Peyer's patch (tissue), 4 donors: ENCODE measurements around the gene RACK1. TPM values are rescaled to one million over a fixed set of nuclear protein-coding genes. Genes with fewer than 3 reads are reported as not detected.
"Not testable (repeated sequence)": the region's sequence is repeated elsewhere in the genome, so short reads cannot be mapped to it uniquely, and the experiment has no call there.

Experiments
- DNase-seq, 3 donors: peaks; one replicate each; pipeline ENCODE4 v3.0.0-alpha.2; 2017 to 2019
- H3K27ac ChIP-seq, 4 donors: fragments of 200-600 bp; sonication (generic); one replicate each; pipeline ENCODE4 v1.5.1; 2016 to 2019
- H3K27me3 ChIP-seq, 2 donors: fragments of 200-600 bp; sonication (generic); one replicate each; pipeline ENCODE4 v1.5.1; 2019
- H3K36me3 ChIP-seq, 3 donors: fragments of 200-600 bp; sonication (generic); one replicate each; pipeline ENCODE4 v1.5.1; 2016 to 2019
- H3K4me1 ChIP-seq, 4 donors: fragments of 200-600 bp; sonication (generic); one replicate each; pipeline ENCODE4 v1.5.1; 2016 to 2019
- H3K4me3 ChIP-seq, 4 donors: fragments of 200-600 bp; sonication (generic); 1 replicate in 3 of 4; 2 replicates in 1 of 4; pipeline ENCODE4 v1.5.1; 2016 to 2019; ENCODE audit warnings: mild to moderate bottlenecking in 1 of 4
- H3K9me3 ChIP-seq, 4 donors: fragments of 200-600 bp; sonication (generic); one replicate each; pipeline ENCODE4 v1.5.1; 2016 to 2019; ENCODE audit warnings: mild to moderate bottlenecking in 1 of 4
- POLR2A ChIP-seq, 2 donors: fragments of 450-650 bp; IDR thresholded peaks; one replicate each; pipeline ENCODE4 v1.5.1; 2017; ENCODE audit warnings: antibody characterized with exemption in 2 of 2, mild to moderate bottlenecking in 2 of 2, moderate library complexity in 2 of 2
- total RNA-seq, 4 donors: library from RNA; depleted of rRNA; stranded (reverse); fragments of >200 nt; gene quantifications; one replicate each; pipeline ENCODE4 v1.1.0, GENCODE V29; 2016
- TF ChIP-seq, protein P1 (sequence below), 6 experiments: fragments of 450-650 bp in 4 of 6; fragments of 200-600 bp in 2 of 6; sonication (generic) in 1 of 6; IDR thresholded peaks; one replicate each; pipeline ENCODE4 v1.5.1; 2017 to 2019; ENCODE audit warnings: antibody characterized with exemption in 6 of 6, mild to moderate bottlenecking in 3 of 6, moderate library complexity in 1 of 6

RACK1 gene
- 1,000 to 10,000 TPM; 1,067 to 1,931 (median 1,321) TPM for total RNA-seq

DNA sequence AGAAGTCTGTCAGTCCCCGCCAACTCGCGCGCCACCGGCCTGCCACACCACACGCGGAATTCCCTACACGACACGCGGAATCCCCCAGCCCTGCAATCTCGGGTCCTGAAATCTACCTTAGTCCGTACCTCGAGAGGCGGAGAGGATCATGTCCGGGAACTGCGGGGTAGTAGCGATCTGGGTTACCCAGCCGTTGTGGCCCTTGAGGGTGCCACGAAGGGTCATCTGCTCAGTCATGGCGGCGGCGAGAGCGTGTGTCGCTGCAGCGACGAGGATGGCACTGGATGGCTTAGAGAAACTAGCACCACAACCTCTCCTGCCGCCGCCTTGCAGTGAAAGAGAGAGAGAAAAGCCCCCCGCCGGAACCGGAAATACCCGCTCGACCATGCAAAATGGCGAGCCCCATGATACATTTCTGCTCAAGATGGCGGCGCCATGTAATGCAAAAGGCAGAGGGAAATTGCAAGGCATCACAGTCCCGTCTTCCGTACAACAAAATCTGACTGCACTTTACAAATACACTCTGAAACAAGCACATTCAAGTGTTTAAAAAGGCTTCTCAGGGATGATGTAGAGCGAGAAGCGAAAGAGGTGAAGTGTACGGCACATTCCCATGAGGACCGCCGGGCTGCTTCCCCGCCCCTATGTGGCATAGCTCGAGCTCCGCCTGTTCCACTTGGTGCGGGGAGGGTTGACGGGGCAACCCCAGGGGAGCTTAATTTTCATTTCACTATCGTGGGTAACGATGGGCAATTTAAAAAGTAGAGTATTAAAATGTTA lies at the start of gene RACK1:
Gene RACK1, minus strand, starts transcription at position 343 of the 780 bp plus-strand sequence. Its CDS starts 106 bp downstream, at position 237.
- H3K9me3 ChIP-seq: no peaks in the 10 kb centered on the region
- peak within 1 kb of the TSS; percentile 66 to 80 (median 69) for H3K4me3 ChIP-seq
- peak; percentile 45 to 50 for TF ChIP-seq POLR2A (IDR thresholded peaks at IDR 0.05)
- TF ChIP-seq, protein P1, sequence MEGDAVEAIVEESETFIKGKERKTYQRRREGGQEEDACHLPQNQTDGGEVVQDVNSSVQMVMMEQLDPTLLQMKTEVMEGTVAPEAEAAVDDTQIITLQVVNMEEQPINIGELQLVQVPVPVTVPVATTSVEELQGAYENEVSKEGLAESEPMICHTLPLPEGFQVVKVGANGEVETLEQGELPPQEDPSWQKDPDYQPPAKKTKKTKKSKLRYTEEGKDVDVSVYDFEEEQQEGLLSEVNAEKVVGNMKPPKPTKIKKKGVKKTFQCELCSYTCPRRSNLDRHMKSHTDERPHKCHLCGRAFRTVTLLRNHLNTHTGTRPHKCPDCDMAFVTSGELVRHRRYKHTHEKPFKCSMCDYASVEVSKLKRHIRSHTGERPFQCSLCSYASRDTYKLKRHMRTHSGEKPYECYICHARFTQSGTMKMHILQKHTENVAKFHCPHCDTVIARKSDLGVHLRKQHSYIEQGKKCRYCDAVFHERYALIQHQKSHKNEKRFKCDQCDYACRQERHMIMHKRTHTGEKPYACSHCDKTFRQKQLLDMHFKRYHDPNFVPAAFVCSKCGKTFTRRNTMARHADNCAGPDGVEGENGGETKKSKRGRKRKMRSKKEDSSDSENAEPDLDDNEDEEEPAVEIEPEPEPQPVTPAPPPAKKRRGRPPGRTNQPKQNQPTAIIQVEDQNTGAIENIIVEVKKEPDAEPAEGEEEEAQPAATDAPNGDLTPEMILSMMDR (IDR thresholded peaks at IDR 0.05): no peak
- peaks cover 3 to 50% (median 23%) of the 10 kb centered on the region in 4 donors for H3K4me1 ChIP-seq
- H3K27ac ChIP-seq: peak within 1 kb of the TSS; percentile 90 to 97 (median 91)
- no peaks in the 10 kb centered on the region for H3K27me3 ChIP-seq
- peaks cover 0 to 35% (median 0%) of the 10 kb centered on the region in 3 donors for H3K36me3 ChIP-seq
- peak; percentile 88 to 94 (median 91) for DNase-seq

- not testable (repeated sequence) for H3K4me1 ChIP-seq, DNase-seq, H3K36me3 ChIP-seq, H3K27me3 ChIP-seq, H3K9me3 ChIP-seq, H3K4me3 ChIP-seq, H3K27ac ChIP-seq
Measured at GRCh38 chr5:181287331-181287730, 43.6 kb upstream of the RACK1 start.

- not testable (repeated sequence) for DNase-seq, H3K4me1 ChIP-seq, H3K27me3 ChIP-seq, H3K9me3 ChIP-seq, H3K36me3 ChIP-seq, H3K27ac ChIP-seq, H3K4me3 ChIP-seq
Measured at GRCh38 chr5:181285962-181286705, 42.4 kb upstream of the RACK1 start.

GRCh38 chr5:181283841-181284755 lies 40.4 kb upstream of the RACK1 start:
- H3K27me3 ChIP-seq, H3K27ac ChIP-seq, H3K4me3 ChIP-seq, H3K4me1 ChIP-seq, DNase-seq, H3K9me3 ChIP-seq, H3K36me3 ChIP-seq: not testable (repeated sequence)
- TF ChIP-seq, protein P1 (IDR thresholded peaks at IDR 0.05): peak in 2 of 6 experiments; percentile 6 to 8

DNA sequence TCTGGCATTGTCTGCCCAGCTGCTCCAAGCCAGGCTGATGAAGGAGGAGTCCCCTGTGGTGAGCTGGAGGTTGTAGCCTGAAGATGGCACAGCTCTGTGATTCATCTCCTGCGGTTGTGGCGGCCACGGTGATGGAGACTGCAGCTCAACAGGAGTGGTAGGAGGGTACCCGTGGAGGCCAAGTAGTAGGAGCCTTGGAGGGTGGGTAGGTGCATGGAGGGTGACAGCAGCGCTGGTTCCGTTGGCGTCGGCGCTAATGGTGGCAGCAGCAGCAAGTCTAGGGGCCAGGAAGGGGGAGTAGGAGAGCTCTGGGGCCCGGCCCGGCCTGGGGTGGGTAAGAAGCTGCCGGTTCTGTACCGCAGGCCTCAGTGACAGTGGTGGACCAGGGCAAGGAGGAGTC lies 39.6 kb upstream of the RACK1 start:
- Histone ChIP-seq H3K4me1 (no peaks in the 10 kb centered on the region), H3K4me3 (no peak overlapping the region), H3K9me3 (no peaks in the 10 kb centered on the region), H3K27ac (no peak overlapping the region), H3K36me3 (no peaks in the 10 kb centered on the region), H3K27me3 (no peaks in the 10 kb centered on the region)
- no peak for TF ChIP-seq POLR2A (IDR thresholded peaks at IDR 0.05)
- TF ChIP-seq, protein P1 (IDR thresholded peaks at IDR 0.05): no peak
- DNase-seq: no peak

- Histone ChIP-seq H3K27me3 (no peaks in the 10 kb centered on the region), H3K9me3 (no peaks in the 10 kb centered on the region), H3K4me3 (no peak overlapping the region), H3K27ac (no peak overlapping the region), H3K36me3 (no peaks in the 10 kb centered on the region), H3K4me1 (no peaks in the 10 kb centered on the region)
- DNase-seq: no peak
- no peak for TF ChIP-seq POLR2A (IDR thresholded peaks at IDR 0.05)
- TF ChIP-seq, protein P1 (IDR thresholded peaks at IDR 0.05): no peak
Measured at GRCh38 chr5:181282874-181283273, 39.2 kb upstream of the RACK1 start.

GRCh38 chr5:181282415-181282814 lies 38.7 kb upstream of the RACK1 start:
- not testable (repeated sequence) for H3K9me3 ChIP-seq, H3K27ac ChIP-seq, DNase-seq, H3K4me3 ChIP-seq, H3K36me3 ChIP-seq, H3K4me1 ChIP-seq, H3K27me3 ChIP-seq
